GM12878 (cell line): ENCODE results near the gene CACNA1A.

Experiments used
- NBN ChIP-seq: fragments of 450-650 bp; IDR thresholded peaks from 2 replicates; pipeline ENCODE4 v1.6.1; 2016
- POLR2A ChIP-seq: IDR thresholded peaks from 2 replicates; pipeline ENCODE4 v1.6.1; 2011; ENCODE audit warnings: low read depth, mild to moderate bottlenecking, low read length
- POLR2AphosphoS5 ChIP-seq: IDR thresholded peaks from 2 replicates; pipeline ENCODE4 v1.6.1; 2011; ENCODE audit warnings: mild to moderate bottlenecking, low read length, inconsistent platforms
- TCF12 ChIP-seq: IDR thresholded peaks from 2 replicates; pipeline ENCODE4 v1.6.1; 2011; ENCODE audit warnings: low read depth, mild to moderate bottlenecking, low read length

DNA sequence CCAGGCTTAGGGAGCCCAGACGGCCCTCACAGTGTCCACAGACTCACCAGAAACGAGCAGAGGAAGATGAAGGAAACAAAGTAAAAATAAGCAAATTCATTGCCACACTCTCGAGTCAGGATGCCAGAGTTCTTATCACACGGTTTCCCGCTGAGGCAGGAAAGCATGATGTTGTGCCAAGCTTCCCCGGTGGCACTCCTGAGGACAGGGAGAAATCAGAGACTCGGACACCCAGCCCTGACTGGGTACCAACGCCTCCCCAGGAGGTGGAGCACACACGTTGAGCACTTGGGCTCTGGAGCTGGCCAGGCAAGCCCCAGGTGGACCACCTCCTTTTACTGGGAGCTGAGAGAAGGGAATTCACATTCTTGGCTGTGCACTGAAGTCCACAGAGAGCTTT is 274.6 kb downstream of the CACNA1A start:
- no peak for TF ChIP-seq TCF12
- no peak for TF ChIP-seq NBN
- TF ChIP-seq POLR2A: no peak
- no peak for TF ChIP-seq POLR2AphosphoS5
